GM18909 (cell line): ENCODE results near the gene GRPEL1.
"Not testable (repeated sequence)": the region's sequence is repeated elsewhere in the genome, so short reads cannot be mapped to it uniquely, and the experiment has no call there.

Experiments used
- ATAC-seq: cut with Tn5 transposase; IDR thresholded peaks from one replicate; pipeline ENCODE4 v1.9.1; 2021; ENCODE audit warnings: mild to moderate bottlenecking; ENCODE audit not compliant: unreplicated experiment, poor library complexity

Gene GRPEL1

GRCh38 chr4:7067452-7068278 is at the start of gene GRPEL1:
TSS of gene GRPEL1 (minus strand) at chr4:7068064. CDS start at chr4:7068032, 32 bp downstream.
- ATAC-seq = peak; percentile 87

GRCh38 chr4:7116705-7117104 is 48.8 kb upstream of the GRPEL1 start:
- ATAC-seq = no peak

GRCh38 chr4:7115557-7116340 is 47.9 kb upstream of the GRPEL1 start:
- no peak for ATAC-seq

- no peak for ATAC-seq
Measured at GRCh38 chr4:7112656-7113055, 44.8 kb upstream of the GRPEL1 start.

- ATAC-seq = no peak
Measured at GRCh38 chr4:7111441-7111840, 43.6 kb upstream of the GRPEL1 start.

GRCh38 chr4:7110546-7110945 is 42.7 kb upstream of the GRPEL1 start:
- no peak for ATAC-seq

GRCh38 chr4:7109169-7109568 is 41.3 kb upstream of the GRPEL1 start:
- ATAC-seq = no peak

- no peak for ATAC-seq
Measured at GRCh38 chr4:7108660-7109059, 40.8 kb upstream of the GRPEL1 start.

GRCh38 chr4:7108046-7108625 is 40.3 kb upstream of the GRPEL1 start:
- no peak for ATAC-seq

GRCh38 chr4:7107166-7107905 is 39.5 kb upstream of the GRPEL1 start:
- ATAC-seq = no peak

GRCh38 chr4:7105276-7105675 is 37.4 kb upstream of the GRPEL1 start:
- no peak for ATAC-seq

- ATAC-seq = no peak
Measured at GRCh38 chr4:7104366-7105031, 36.6 kb upstream of the GRPEL1 start.

- ATAC-seq = no peak
Measured at GRCh38 chr4:7103607-7104365, 35.9 kb upstream of the GRPEL1 start.

- ATAC-seq = peak; percentile 82
Measured at GRCh38 chr4:7103031-7103606, 35.3 kb upstream of the GRPEL1 start.

- ATAC-seq = not testable (repeated sequence)
Measured at GRCh38 chr4:7102516-7102909, 34.6 kb upstream of the GRPEL1 start.

- ATAC-seq = peak; percentile 75
Measured at GRCh38 chr4:7101692-7102515, 34.0 kb upstream of the GRPEL1 start.

- ATAC-seq = no peak
Measured at GRCh38 chr4:7096236-7096635, 28.4 kb upstream of the GRPEL1 start.

GRCh38 chr4:7095611-7096155 is 27.8 kb upstream of the GRPEL1 start:
- no peak for ATAC-seq
